Measurements from ENCODE around the gene TRRAP.

- TF ChIP-seq, protein P1, sequence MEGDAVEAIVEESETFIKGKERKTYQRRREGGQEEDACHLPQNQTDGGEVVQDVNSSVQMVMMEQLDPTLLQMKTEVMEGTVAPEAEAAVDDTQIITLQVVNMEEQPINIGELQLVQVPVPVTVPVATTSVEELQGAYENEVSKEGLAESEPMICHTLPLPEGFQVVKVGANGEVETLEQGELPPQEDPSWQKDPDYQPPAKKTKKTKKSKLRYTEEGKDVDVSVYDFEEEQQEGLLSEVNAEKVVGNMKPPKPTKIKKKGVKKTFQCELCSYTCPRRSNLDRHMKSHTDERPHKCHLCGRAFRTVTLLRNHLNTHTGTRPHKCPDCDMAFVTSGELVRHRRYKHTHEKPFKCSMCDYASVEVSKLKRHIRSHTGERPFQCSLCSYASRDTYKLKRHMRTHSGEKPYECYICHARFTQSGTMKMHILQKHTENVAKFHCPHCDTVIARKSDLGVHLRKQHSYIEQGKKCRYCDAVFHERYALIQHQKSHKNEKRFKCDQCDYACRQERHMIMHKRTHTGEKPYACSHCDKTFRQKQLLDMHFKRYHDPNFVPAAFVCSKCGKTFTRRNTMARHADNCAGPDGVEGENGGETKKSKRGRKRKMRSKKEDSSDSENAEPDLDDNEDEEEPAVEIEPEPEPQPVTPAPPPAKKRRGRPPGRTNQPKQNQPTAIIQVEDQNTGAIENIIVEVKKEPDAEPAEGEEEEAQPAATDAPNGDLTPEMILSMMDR (conservative IDR thresholded peaks at IDR 0.05; ENCODE audit: low read depth in 2 of 2) = no peak
- no peak for TF ChIP-seq EZH2phosphoT487 (IDR thresholded peaks at IDR 0.05; ENCODE audit: unreplicated experiment)
- TF ChIP-seq EZH2 (IDR thresholded peaks at IDR 0.05; ENCODE audit: low read depth, unreplicated experiment) = no peak
- no peak for TF ChIP-seq REST (IDR thresholded peaks at IDR 0.05; ENCODE audit: unreplicated experiment)
- no peak for TF ChIP-seq POLR2AphosphoS5 (IDR thresholded peaks at IDR 0.05; ENCODE audit: low read depth)
- no peak for TF ChIP-seq JUNB (IDR thresholded peaks at IDR 0.05; ENCODE audit: unreplicated experiment)
- no peak for TF ChIP-seq CREB1 (CRISPR knock-in tag; IDR thresholded peaks at IDR 0.05; ENCODE audit: low read depth)
- no peak for TF ChIP-seq NANOG (IDR thresholded peaks at IDR 0.05; ENCODE audit: borderline replicate concordance)
- no peak for TF ChIP-seq ZNF462 (CRISPR knock-in tag; IDR thresholded peaks at IDR 0.05)
- no peak for TF ChIP-seq ETS1 (IDR thresholded peaks at IDR 0.05)
- TF ChIP-seq STAT1 (IDR thresholded peaks at IDR 0.05; ENCODE audit: unreplicated experiment) = no peak
- TF ChIP-seq ZNF331 (CRISPR knock-in tag; IDR thresholded peaks at IDR 0.05; ENCODE audit: low read depth) = no peak
Observed at GRCh38 chr7:99029466-99030435, 151.4 kb downstream of the TRRAP start.

Measured in GM23338 (cell line).